DOHH2 (cell line): ENCODE data around the gene UHRF2.

Experiments used
- H3F3A ChIP-seq: fragments of 200-600 bp; sonication (generic), shearing (Covaris generic); 2 replicates; pipeline ENCODE4 v1.6.0; 2016; ENCODE audit warnings: antibody characterized with exemption, mild to moderate bottlenecking; ENCODE audit not compliant: control insufficient read depth, insufficient read depth
- H3K27ac ChIP-seq: fragments of 200-600 bp; sonication (generic); 2 replicates; pipeline ENCODE4 v1.5.1; 2014; ENCODE audit warnings: low read depth, mild to moderate bottlenecking, low read length, moderate library complexity
- H3K27me3 ChIP-seq: fragments of 200-600 bp; sonication (generic); 2 replicates; pipeline ENCODE4 v1.6.1; 2014; ENCODE audit warnings: mild to moderate bottlenecking, low read length, mixed read lengths; ENCODE audit not compliant: control insufficient read depth
- H3K36me3 ChIP-seq: fragments of 200-600 bp; sonication (generic); 2 replicates; pipeline ENCODE4 v1.6.1; 2014; ENCODE audit warnings: mild to moderate bottlenecking, low read length, moderate library complexity, mixed read lengths; ENCODE audit not compliant: control insufficient read depth
- H3K4me1 ChIP-seq: fragments of 200-600 bp; sonication (generic); 2 replicates; pipeline ENCODE4 v1.6.1; 2014; ENCODE audit warnings: mild to moderate bottlenecking, low read length, mixed read lengths; ENCODE audit not compliant: control insufficient read depth
- H3K4me2 ChIP-seq: fragments of 200-600 bp; sonication (generic); 2 replicates; pipeline ENCODE4 v1.6.0; 2014; ENCODE audit warnings: mild to moderate bottlenecking, low read length, moderate library complexity
- H3K4me3 ChIP-seq: fragments of 200-600 bp; sonication (generic); 2 replicates; pipeline ENCODE4 v1.5.1; 2014; ENCODE audit warnings: mild to moderate bottlenecking, low read length, mixed read lengths
- H3K79me2 ChIP-seq: fragments of 200-600 bp; sonication (generic); 2 replicates; pipeline ENCODE4 v1.6.1; 2014; ENCODE audit warnings: mild to moderate bottlenecking, low read length, mixed read lengths; ENCODE audit not compliant: control insufficient read depth
- H3K9me2 ChIP-seq: fragments of 200-600 bp; sonication (generic); replicated peaks from 2 replicates; pipeline ENCODE4 v1.6.1; 2014; ENCODE audit warnings: mild to moderate bottlenecking, low read length, mixed read lengths; ENCODE audit not compliant: control insufficient read depth
- H3K9me3 ChIP-seq: fragments of 200-600 bp; sonication (generic); 2 replicates; pipeline ENCODE4 v1.6.1; 2014; ENCODE audit warnings: antibody characterized with exemption, low read length, mixed read lengths; ENCODE audit not compliant: control insufficient read depth, insufficient read depth
- H4K20me1 ChIP-seq: fragments of 200-600 bp; sonication (generic); 2 replicates; pipeline ENCODE4 v1.6.0; 2014; ENCODE audit warnings: low read depth, mild to moderate bottlenecking, antibody characterized with exemption, low read length, moderate library complexity; ENCODE audit not compliant: control insufficient read depth, insufficient read depth
- CTCF ChIP-seq: fragments of 200-600 bp; sonication (generic); IDR thresholded peaks from one replicate; pipeline ENCODE4 v1.5.1; 2014; ENCODE audit warnings: antibody characterized with exemption, mild to moderate bottlenecking, low read depth, low read length; ENCODE audit not compliant: poor library complexity, severe bottlenecking
- EZH2phosphoT487 ChIP-seq: fragments of 200-600 bp; sonication (generic); IDR thresholded peaks from 2 replicates; pipeline ENCODE4 v1.6.1; 2017; ENCODE audit warnings: borderline replicate concordance, mild to moderate bottlenecking, antibody characterized with exemption, low read length, moderate library complexity, mixed read lengths

Gene UHRF2

GRCh38 chr9:6552498-6553121 lies 139.6 kb downstream of the UHRF2 start:
- no peak for TF ChIP-seq EZH2phosphoT487
- no peak for TF ChIP-seq CTCF
- no peaks in the 10 kb centered on the region for H3K9me3 ChIP-seq
- no peak overlapping the region for H3K4me2 ChIP-seq
- H3K27ac ChIP-seq, result no peak overlapping the region
- H3K36me3 ChIP-seq, result no peaks in the 10 kb centered on the region
- no peak overlapping the region for H3K4me3 ChIP-seq
- H3F3A ChIP-seq, result no peaks in the 10 kb centered on the region
- no peaks in the 10 kb centered on the region for H3K9me2 ChIP-seq
- peaks cover 6% of the 10 kb centered on the region; the same call in 1 of the 2 replicates for H3K27me3 ChIP-seq
- no peaks in the 10 kb centered on the region for H4K20me1 ChIP-seq
- H3K79me2 ChIP-seq, result no peaks in the 10 kb centered on the region
- no peaks in the 10 kb centered on the region for H3K4me1 ChIP-seq

- H3K79me2 ChIP-seq, result no peaks in the 10 kb centered on the region
- no peaks in the 10 kb centered on the region for H3K9me3 ChIP-seq
- no peak overlapping the region for H3K4me2 ChIP-seq
- no peak overlapping the region for H3K27ac ChIP-seq
- no peaks in the 10 kb centered on the region for H4K20me1 ChIP-seq
- no peak overlapping the region for H3K4me3 ChIP-seq
- H3K36me3 ChIP-seq, result no peaks in the 10 kb centered on the region
- H3K9me2 ChIP-seq, result no peaks in the 10 kb centered on the region
- no peaks in the 10 kb centered on the region for H3K4me1 ChIP-seq
- TF ChIP-seq CTCF (no peak), EZH2phosphoT487 (no peak)
- H3K27me3 ChIP-seq, result no peaks in the 10 kb centered on the region
- no peaks in the 10 kb centered on the region for H3F3A ChIP-seq
Measured at GRCh38 chr9:6553866-6554265, 140.9 kb downstream of the UHRF2 start.
